NCI-H146 treated with DMSO at 0.1 percent for 48 hours (cell line): Measurements from ENCODE around the gene MSLN.
A peak's percentile ranks its signal among the peaks of the same experiment; 100 is the strongest.
"Not testable (repeated sequence)": the region's sequence is repeated elsewhere in the genome, so short reads cannot be mapped to it uniquely, and the experiment has no call there.

Source experiments
- DNase-seq: peaks from one replicate; lab custom pipeline; 2025; ENCODE audit not compliant: unreplicated experiment; lab: John Stamatoyannopoulos, UW

Gene MSLN

DNA sequence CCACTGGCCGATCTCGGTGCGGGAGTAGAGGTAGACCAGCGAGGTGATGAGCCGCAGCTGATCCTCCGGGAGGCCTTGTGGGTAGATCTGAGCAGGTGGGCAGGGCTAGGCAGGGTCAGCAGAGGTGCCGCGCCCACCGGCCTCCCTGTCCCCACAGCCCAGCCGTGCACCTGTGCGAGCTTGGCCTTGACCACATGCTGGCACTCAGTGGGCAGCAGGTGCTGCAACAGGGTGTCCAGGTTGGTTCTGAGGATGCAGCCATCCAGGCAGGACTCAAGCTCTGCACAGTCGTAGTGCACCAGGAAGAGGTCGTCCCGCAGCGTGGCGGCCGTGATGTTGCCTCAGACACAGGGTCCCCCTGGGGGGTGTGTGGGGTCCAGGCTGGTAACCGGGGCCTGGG lies 12.4 kb downstream of the MSLN start:
- DNase-seq, result peak; percentile 23

DNA sequence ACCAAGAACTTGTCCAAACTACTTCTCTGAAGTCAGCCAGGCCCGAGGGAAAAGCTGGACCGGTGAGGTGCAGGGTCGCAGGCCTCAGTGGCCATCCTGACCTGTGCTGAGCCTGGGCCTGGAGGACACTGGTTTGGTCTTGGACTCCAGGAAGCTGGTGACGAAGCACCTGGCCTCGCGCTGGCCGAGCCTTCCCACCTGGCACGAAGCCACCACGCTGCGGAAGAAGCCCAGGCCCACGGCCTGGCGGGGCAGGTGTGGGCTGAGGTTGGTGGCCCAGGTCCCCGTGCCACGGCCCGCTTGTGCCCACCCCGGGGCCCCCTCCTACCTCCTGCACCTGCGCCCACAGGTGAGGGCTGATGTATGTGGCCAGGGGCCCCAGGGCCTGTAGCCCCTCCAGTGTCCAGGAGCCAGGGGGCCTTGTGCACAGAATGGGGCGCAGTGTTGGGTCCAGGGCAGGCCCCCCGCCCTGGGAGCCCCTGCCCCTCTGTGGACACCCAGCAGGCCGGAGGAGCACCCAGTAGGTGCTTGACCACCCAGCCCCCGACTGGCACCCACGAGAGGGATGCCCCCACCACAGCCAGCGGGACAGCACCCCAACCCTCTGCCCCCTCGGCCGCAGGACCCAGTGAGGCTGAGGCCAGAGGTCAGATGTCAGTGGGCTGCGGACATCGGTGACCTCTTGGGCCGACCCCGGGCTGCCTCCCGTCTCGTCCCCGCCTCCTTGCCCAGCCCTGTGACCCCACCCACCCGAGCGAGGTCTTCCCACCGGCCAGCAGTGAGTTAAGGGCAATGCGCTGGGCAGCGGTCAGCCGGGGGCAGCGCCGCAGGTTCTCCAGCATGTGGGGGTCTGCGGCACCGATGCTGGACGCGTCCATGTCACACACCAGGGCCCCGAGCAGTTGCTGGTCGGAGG lies 13.8 kb downstream of the MSLN start:
- DNase-seq, result no peak

GRCh38 chr16:775236-775796 lies 14.8 kb downstream of the MSLN start:
- peak; percentile 18 for DNase-seq

DNA sequence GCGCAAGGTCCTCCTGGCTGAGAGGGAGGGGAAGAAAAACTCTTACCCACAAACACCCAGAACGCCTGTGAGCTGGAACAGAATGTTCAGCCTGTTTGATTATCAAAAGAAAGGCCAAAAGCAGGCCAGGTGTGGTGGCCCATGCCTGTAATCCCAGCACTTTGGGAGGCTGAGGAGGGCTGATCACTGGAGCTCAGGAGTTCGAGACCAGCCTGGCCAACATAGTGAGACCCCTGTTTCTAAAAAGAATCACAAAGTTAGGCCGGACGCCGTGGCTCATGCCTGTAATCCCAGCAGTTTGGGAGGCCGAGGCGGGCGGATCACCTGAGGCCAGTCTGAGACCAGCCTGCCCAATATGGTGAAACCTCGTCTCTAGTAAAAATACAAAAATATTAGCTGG lies 15.8 kb downstream of the MSLN start:
- DNase-seq, result not testable (repeated sequence)

DNA sequence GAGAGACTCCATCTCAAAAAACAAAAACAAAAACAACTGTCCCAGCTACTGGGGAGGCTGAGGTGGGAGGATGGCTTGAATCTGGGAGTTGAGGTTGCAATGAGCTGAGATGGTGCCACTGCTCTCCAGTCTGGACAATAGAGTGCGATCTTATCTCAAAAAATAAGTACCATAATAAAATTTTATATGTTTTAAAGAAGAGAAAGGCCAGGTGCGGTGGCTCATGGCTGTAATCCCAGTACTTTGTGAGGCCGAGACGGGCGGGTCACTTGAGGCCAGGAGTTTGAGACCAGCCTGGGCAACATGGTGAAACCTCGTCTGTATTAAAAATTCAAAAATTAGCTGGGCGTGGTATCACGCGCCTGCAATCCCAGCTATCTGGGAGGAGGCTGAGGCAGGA lies 16.3 kb downstream of the MSLN start:
- DNase-seq, result no peak

- DNase-seq, result no peak
Observed at GRCh38 chr16:777826-778225, 17.3 kb downstream of the MSLN start.

GRCh38 chr16:778447-778846 lies 17.9 kb downstream of the MSLN start:
- no peak for DNase-seq

GRCh38 chr16:778909-779527 lies 18.5 kb downstream of the MSLN start:
- no peak for DNase-seq

- DNase-seq, result no peak
Observed at GRCh38 chr16:779561-779960, 19.0 kb downstream of the MSLN start.

GRCh38 chr16:780296-780695 lies 19.8 kb downstream of the MSLN start:
- DNase-seq, result no peak

DNA sequence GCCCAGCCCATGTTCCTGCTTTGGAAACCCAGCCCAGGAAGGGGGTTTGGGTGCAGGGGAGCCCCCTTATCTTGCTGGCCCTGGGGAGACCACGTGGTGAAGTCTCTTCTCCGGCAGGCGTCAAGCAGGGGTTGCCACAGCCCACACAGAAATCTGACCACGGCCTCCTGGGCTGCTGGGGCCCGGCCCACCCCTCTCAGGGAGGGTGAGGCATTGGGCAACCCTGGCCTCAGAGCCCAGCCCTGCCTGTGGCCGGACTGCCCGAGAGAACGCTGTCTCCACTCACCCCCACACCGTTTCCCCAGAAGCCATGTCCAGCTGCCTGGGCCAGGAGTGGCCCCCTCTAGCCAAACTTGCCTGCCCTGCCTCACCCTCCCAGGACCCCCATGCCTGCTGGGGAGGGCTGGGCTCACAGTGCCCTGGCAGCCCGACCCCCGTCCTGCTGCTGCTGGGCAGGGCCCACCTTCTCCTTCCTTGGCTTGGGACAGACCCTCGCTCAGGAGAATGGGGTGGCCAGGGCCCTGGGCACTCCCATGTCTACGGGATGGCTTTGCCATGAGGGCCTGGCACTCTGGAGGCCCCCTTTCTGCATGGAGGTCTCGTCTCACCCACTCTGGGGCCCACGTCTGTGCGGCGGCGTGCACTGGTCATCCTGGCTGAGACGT lies 20.9 kb downstream of the MSLN start:
- DNase-seq, result no peak

- DNase-seq, result no peak
Observed at GRCh38 chr16:782258-782657, 21.7 kb downstream of the MSLN start.

- peak; percentile 22 for DNase-seq
Observed at GRCh38 chr16:782766-783403, 22.4 kb downstream of the MSLN start.

- no peak for DNase-seq
Observed at GRCh38 chr16:783404-784161, 23.0 kb downstream of the MSLN start.

GRCh38 chr16:784431-784830 lies 23.9 kb downstream of the MSLN start:
- no peak for DNase-seq

DNA sequence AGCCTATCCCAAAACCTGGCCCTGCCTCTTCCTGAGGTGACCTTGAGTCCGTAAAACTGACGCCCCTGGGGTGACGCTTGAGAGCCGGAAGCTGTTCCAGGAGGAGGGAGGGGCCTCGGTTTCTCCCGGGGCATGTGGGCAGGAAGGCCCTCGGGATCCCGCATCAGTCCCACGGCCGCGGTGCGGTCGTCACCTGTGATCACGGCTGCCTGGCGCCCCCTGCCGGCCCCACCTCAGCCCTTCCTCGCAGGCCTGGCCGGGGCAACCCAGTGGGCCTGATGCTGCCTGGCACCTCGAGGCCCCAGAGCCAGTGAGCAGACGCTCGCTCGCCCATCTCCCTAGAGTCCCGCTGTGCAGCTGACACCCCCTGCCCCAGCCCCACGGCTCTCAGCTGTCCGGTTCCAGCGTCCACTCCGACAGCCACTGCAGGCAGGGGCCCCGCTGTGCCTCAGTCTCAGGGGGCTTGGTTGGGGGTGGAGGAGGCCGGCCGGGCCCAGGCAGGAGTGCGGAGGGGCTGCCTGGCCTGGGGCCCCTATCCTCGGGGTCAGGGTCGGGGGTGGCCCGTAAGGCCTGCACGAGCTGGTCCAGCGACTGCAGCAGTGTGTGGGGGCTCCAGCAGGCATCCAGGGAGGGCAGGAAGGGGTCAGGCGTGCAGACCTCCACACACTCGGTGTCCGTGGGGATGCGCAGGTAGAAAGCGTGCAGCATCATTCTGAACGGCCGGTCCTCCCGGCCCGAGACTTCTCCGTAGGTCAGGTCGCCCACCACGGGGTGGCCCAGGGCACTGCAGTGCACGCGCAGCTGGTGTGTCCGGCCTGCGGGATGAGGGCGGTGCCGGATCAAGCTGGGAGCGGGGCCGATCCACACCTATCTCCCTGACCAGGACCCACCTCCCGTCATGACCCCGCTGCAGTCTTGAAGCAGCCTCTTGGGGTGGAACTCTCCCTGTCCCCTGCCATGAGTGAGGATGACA lies 25.3 kb downstream of the MSLN start:
- DNase-seq, result no peak

- no peak for DNase-seq
Observed at GRCh38 chr16:787321-787966, 26.9 kb downstream of the MSLN start.

DNA sequence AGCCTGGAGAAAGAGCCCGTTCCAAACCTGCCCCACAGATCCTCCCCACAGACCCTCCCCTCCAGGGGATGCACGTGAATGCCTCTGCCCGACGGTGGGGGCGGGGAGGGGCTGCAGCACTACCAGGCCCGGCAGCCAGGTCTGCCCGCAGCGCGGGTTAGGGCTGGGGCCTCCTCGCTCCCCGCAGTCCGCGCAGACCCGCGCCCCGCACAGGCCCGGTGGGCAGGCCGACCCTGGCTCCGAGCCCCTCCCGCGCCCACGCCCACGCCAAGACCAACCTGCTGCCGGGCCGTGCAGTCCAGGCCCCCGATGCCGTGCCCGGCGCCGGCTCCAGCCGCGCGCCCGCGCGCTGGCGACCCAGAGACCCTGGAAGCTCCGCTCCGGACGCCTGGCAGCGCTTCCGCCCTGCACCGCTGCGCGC lies 27.5 kb downstream of the MSLN start, which contains the start of gene RPUSD1:
TSS of gene RPUSD1 (minus strand) at position 404 of the 421 bp plus-strand sequence. CDS start 644 bp downstream, outside the sequence.
- DNase-seq, result no peak
